NCI-H1930 (cell line): Measurements from ENCODE around the gene DCAKD.

Experiments used
- DNase-seq, 2 experiments: peaks; one replicate each; lab custom pipeline; 2025; lab: John Stamatoyannopoulos, UW

Gene DCAKD, protein sequence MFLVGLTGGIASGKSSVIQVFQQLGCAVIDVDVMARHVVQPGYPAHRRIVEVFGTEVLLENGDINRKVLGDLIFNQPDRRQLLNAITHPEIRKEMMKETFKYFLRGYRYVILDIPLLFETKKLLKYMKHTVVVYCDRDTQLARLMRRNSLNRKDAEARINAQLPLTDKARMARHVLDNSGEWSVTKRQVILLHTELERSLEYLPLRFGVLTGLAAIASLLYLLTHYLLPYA

DNA sequence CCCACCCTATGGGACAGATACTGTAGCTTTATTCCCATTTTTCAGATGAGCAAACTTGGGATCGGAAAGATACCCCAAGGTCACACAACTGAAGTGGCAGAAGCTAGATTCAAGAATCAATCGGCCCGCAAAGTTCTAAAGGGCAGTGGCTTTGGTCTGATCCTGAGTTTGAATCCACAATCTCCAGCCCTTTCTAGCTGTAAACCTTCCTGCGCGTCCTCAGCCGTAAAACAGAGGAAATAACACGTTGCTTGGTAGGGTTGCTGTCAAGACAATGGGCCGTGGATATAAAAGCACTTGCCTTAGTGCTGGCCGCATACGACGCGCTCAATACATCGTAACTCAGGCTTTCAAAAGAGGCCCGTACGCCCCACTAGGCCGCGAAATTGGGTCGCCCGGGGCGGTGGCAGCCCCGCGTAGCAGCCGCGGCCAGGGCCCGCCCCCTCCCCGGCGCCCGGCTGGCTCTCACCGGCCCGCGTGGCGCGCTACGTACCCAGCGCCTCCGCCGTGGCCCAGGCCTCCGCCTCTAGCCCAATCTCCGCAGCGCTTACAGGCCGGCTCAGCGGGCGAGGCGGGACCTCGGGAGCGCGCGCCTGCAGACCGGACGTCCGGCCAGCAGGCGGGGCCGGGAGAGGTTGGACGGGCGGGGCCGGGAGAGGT lies at the start of gene DCAKD:
Gene DCAKD, minus strand, starts transcription at position 573 of the 660 bp plus-strand sequence. CDS start 16,747 bp downstream, outside the sequence.
- DNase-seq, result peak; percentile 89 to 92

GRCh38 chr17:45098869-45099616 lies 47.6 kb upstream of the DCAKD start:
- peak; percentile 41 to 59 for DNase-seq

GRCh38 chr17:45098081-45098868 lies 46.8 kb upstream of the DCAKD start:
- DNase-seq, result no peak

DNA sequence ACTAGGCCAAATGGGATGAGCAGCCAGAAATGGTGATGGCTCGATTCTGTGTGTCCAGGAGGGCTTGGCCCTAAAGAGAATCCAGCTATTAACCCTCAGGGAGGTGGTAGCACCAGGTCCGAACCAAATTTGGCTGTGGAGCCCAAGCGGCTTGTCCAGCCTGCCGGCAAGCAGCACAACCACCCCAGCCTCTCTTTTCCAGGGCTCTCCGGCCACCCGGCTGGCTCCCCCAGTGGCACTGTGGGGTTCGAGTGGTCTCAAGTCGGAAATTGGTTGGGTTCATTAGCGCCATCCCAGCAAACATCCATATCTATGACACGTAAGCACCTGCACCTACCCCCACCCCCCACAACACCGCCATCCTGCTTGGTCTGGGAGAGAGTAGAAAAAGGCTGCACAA lies 45.5 kb upstream of the DCAKD start:
- DNase-seq, result no peak

- DNase-seq, result peak in 1 of 2 experiments; percentile 10
These were observed 44.7 kb upstream of the DCAKD start for GRCh38 chr17:45096141-45096540.

DNA sequence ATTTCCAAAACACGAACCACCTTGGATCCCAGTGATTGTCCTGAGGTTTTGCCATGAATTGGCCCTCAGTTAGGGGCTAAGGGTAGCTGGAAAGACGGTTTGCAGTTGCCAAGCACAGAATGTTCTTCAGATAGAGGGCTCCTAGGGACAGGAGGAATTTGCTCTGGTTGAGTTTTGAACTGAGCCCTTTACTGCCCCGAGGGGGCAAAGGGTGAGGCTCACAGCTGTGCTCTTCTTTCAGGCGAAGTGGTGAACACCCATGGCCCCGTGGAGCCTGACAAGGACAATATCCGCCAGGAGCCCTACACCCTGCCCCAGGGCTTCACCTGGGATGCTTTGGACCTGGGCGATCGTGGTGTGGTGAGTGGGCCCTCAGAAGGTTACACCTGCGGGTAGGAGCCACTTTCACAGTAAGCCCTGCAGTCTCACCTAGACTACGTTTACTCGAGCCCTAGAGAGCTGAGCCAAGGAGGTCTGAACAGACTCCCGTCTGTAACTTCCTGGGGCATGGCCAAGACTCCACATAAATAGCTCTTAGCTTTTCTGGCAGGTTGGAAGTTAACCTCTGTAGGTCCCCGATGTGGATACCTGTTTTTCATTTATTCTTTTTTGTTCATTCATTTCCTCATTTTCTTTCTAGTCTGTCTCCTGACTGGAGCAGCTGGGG lies 42.1 kb upstream of the DCAKD start:
- no peak for DNase-seq

- no peak for DNase-seq
These were observed 41.5 kb upstream of the DCAKD start for GRCh38 chr17:45092911-45093430.

GRCh38 chr17:45091778-45092425 lies 40.5 kb upstream of the DCAKD start:
- no peak for DNase-seq

DNA sequence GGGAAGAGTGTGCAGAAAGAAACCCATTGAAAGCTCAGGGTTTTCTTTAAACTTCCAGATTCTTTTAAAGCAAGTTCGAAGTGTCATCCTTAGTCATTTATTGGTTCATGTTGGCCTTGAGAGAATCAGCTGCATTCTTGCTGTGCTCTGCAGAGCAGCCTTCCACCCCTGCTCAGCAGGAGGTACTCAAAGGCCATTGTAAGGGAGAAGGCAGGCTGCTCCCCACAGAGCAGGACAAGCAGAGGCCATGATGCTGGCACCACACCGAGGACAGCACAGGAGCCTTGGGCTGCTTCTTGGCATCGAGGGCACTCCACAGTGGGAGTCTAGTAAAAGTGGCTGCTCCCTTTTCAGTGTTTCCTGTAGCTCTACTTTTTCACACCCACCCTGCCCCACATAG lies 39.3 kb upstream of the DCAKD start:
- DNase-seq, result no peak

DNA sequence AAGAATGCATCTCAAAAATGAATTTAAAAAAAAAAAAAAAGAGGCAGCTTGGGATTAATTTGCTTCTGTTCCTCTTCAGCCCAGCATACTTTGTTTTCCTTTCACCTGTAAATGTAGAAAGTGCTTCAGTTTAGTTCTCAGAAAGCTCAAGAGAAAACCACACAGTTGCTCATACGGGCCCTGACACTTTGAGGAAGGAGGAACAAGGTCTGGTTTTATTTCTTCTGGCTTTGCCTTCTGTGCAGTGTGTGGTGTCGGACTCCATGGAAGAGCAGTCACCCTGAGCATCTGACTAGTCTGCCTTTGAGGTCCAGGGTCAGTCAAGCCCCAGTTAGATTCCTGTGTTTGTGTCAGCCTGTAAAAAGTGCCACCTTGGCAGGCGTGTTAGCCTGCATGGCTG lies 37.3 kb upstream of the DCAKD start:
- DNase-seq, result no peak

GRCh38 chr17:45087978-45088377 lies 36.5 kb upstream of the DCAKD start:
- no peak for DNase-seq

DNA sequence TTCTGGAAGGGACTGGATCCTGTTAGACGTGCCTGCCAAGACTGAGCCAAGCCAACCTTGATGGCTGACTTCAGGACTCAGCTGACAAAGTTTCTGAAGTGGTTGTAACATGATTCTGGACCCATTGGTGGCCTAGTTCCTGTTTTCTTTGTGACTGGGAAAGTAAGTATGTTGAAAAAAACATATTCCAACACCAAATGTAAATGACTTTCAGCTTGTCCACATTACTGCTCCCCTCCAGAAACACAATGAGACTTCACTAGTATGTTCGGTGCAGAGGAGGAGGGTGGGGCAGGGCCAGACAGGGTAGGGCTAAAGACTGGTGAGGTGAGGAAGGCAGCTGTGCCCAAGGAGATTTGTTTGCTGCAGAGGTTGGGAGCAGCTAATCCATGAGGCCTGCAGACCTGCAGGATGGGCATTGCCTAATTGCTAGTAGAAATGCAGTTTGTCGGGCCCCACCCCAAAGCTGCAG lies 36.1 kb upstream of the DCAKD start:
- DNase-seq, result no peak

GRCh38 chr17:45086865-45087503 lies 35.6 kb upstream of the DCAKD start:
- no peak for DNase-seq

GRCh38 chr17:45086391-45086790 lies 35.0 kb upstream of the DCAKD start:
- no peak for DNase-seq

GRCh38 chr17:45081047-45081703 lies 29.7 kb upstream of the DCAKD start:
- no peak for DNase-seq

- no peak for DNase-seq
These were observed 26.2 kb upstream of the DCAKD start for GRCh38 chr17:45077643-45078042.

DNA sequence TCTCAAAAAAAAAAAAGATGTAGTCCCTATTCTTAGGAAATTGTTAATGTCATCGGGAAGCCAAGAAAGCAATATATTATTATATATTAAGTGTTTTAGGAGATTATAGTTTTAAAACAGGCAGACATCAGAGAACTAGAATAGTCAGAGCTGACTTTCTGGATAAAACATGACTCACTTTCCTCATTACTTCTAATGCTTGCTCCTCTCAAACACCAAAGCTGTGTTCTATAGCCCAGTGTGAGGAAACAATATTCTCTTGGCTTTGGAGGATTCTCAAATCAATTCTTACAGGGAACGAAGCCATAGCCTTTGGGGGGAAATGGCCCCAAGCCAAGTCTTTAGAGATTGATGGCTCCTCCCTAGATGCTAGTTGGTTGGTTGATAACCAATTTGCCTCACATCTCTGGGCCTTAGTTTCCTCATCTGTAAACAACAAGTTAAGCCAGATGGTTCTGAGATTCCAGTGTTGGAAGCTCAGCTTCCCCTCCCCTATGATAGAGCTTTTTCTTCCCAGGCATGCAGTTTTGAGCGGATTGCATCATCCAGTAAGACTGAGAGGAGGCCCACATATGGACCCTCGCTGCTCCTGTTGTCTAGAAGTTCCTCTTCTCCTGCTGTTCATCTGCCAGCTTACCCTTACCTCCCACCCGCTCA lies 22.1 kb upstream of the DCAKD start:
- DNase-seq, result no peak

- no peak for DNase-seq
These were observed 19.4 kb upstream of the DCAKD start for GRCh38 chr17:45070809-45071208.

- no peak for DNase-seq
These were observed 18.6 kb upstream of the DCAKD start for GRCh38 chr17:45070001-45070400.
